CD14-positive monocyte (primary cell): ENCODE measurements around the gene NLGN1. TPM values are rescaled to one million over a fixed set of nuclear protein-coding genes. Genes with fewer than 3 reads are reported as not detected.
"Not testable (repeated sequence)": the region's sequence is repeated elsewhere in the genome, so short reads cannot be mapped to it uniquely, and the experiment has no call there.

Source experiments
- DNase-seq, 3 donors: peaks; one replicate each; pipeline ENCODE4 v3.0.0-alpha.2; 2011 to 2022
- H2AFZ ChIP-seq: 2 replicates; pipeline ENCODE4 v1.6.0; 2012; ENCODE audit warnings: mild to moderate bottlenecking, low read depth, low read length, inconsistent platforms; ENCODE audit not compliant: insufficient read depth, poor library complexity, severe bottlenecking
- H3K27ac ChIP-seq, 2 donors: 1 replicate in 1 of 2; 2 replicates in 1 of 2; pipeline ENCODE4 v1.5.1; 2012 to 2013; ENCODE audit warnings: low read length in 2 of 2, control low read depth in 1 of 2, inconsistent platforms in 1 of 2, low read depth in 1 of 2, mild to moderate bottlenecking in 1 of 2
- H3K27me3 ChIP-seq, 2 donors: one replicate each; pipeline versions ENCODE4 v1.6.0 to v1.6.1; 2011 to 2013; ENCODE audit warnings: low read length in 2 of 2; ENCODE audit not compliant: control insufficient read depth in 2 of 2, insufficient read depth in 2 of 2
- H3K36me3 ChIP-seq, 2 donors: replicated peaks in 1 of 2; 1 replicate in 1 of 2; 2 replicates in 1 of 2; pipeline versions ENCODE4 v1.5.1 to v1.6.1; 2012 to 2013; ENCODE audit warnings: low read length in 2 of 2, control low read depth in 1 of 2, inconsistent platforms in 1 of 2, mild to moderate bottlenecking in 1 of 2; ENCODE audit not compliant: insufficient read depth in 2 of 2, control insufficient read depth in 1 of 2
- H3K4me1 ChIP-seq, 2 donors: 1 replicate in 1 of 2; 2 replicates in 1 of 2; pipeline versions ENCODE4 v1.5.1 to v1.6.1; 2012 to 2013; ENCODE audit warnings: low read length in 2 of 2, control low read depth in 1 of 2, inconsistent platforms in 1 of 2, mild to moderate bottlenecking in 1 of 2, moderate library complexity in 1 of 2; ENCODE audit not compliant: insufficient read depth in 2 of 2, control insufficient read depth in 1 of 2
- H3K4me2 ChIP-seq: replicated peaks from 2 replicates; pipeline ENCODE3; 2012; ENCODE audit warnings: low read length, moderate library complexity, mild to moderate bottlenecking; ENCODE audit not compliant: poor library complexity, severe bottlenecking; ENCODE audit errors: extremely low read depth
- H3K4me3 ChIP-seq, 3 experiments: fragments of 200-600 bp in 1 of 3; sonication (generic) in 1 of 3; replicated peaks in 1 of 3; 1 replicate in 2 of 3; 2 replicates in 1 of 3; pipeline ENCODE4 v1.5.1; 2011 to 2013; ENCODE audit warnings: low read length in 3 of 3, mild to moderate bottlenecking in 3 of 3, control low read depth in 2 of 3, low read depth in 2 of 3, inconsistent platforms in 1 of 3, moderate library complexity in 1 of 3
- H3K79me2 ChIP-seq: 2 replicates; pipeline ENCODE4 v1.6.0; 2012; ENCODE audit warnings: mild to moderate bottlenecking, control low read depth, inconsistent platforms, low read length, moderate library complexity; ENCODE audit not compliant: insufficient read depth
- H3K9ac ChIP-seq: 2 replicates; pipeline ENCODE4 v1.6.0; 2017; ENCODE audit warnings: low read length, mild to moderate bottlenecking; ENCODE audit not compliant: insufficient read depth, poor library complexity, severe bottlenecking
- H3K9me3 ChIP-seq, 2 donors: replicated peaks in 1 of 2; 1 replicate in 1 of 2; 2 replicates in 1 of 2; pipeline versions ENCODE4 v1.5.1 to v1.6.1; 2012 to 2013; ENCODE audit warnings: low read length in 2 of 2, control low read depth in 1 of 2; ENCODE audit not compliant: control insufficient read depth in 1 of 2, insufficient read depth in 1 of 2
- H4K20me1 ChIP-seq: 2 replicates; pipeline ENCODE4 v1.6.0; 2012; ENCODE audit warnings: mild to moderate bottlenecking, low read length, control low read depth, moderate library complexity; ENCODE audit not compliant: insufficient read depth
- H3K27ac Mint-ChIP-seq, 7 donors: one replicate each; pipeline ENCODE4 v1.8.0; 2020; ENCODE audit warnings: mild to moderate bottlenecking in 7 of 7, mixed read lengths in 7 of 7, moderate library complexity in 6 of 7, inconsistent platforms in 2 of 7
- H3K27me3 Mint-ChIP-seq, 3 donors: one replicate each; pipeline ENCODE4 v1.8.0; 2021 to 2022; ENCODE audit warnings: low read depth in 3 of 3, mild to moderate bottlenecking in 3 of 3, mixed read lengths in 3 of 3, moderate library complexity in 3 of 3, inconsistent platforms in 1 of 3
- H3K36me3 Mint-ChIP-seq, 2 donors: one replicate each; pipeline ENCODE4 v1.8.0; 2020; ENCODE audit warnings: mixed read lengths in 2 of 2, inconsistent platforms in 1 of 2, mild to moderate bottlenecking in 1 of 2
- H3K4me1 Mint-ChIP-seq: one replicate; pipeline ENCODE4 v1.8.0; 2020; ENCODE audit warnings: mild to moderate bottlenecking, mixed read lengths
- H3K4me3 Mint-ChIP-seq, 2 donors: one replicate each; pipeline ENCODE4 v1.8.0; 2020; ENCODE audit warnings: mild to moderate bottlenecking in 2 of 2, mixed read lengths in 2 of 2, moderate library complexity in 1 of 2
- H3K9me3 Mint-ChIP-seq, 7 donors: one replicate each; pipeline ENCODE4 v1.8.0; 2020 to 2022; ENCODE audit warnings: mixed read lengths in 7 of 7, mild to moderate bottlenecking in 6 of 7, moderate library complexity in 6 of 7, inconsistent platforms in 2 of 7
- WGBS: methylation state at CpG from one replicate; pipeline ENCODE4 v1.1.5; 2013; ENCODE audit warnings: missing lambda C conversion rate; ENCODE audit not compliant: insufficient coverage; 5-methylcytosine and 5-hydroxymethylcytosine counted together
- intact Hi-C, 2 donors: fragments of 100-400 bp; cut with micrococcal nuclease; formaldehyde crosslinking; loops; one replicate each; pipeline versions ENCODE4 v1.15.0 to v1.15.1; 2023
- polyA plus RNA-seq, 3 donors: library from polyadenylated mRNA; depleted of rRNA in 1 of 3; unstranded in 2 of 3; stranded (reverse) in 1 of 3; fragments of 300-500 nt in 2 of 3; fragments of >200 nt in 1 of 3; fragmentation: Illumina TruSeq in 2 of 3; gene quantifications; 1 replicate in 2 of 3; 2 replicates in 1 of 3; pipeline ENCODE4 v1.2.3, GENCODE V29; 2012 to 2021
- TF ChIP-seq, protein P1 (sequence below): fragments of 200-600 bp; IDR thresholded peaks from one replicate; pipeline ENCODE4 v1.8.0; 2022; ENCODE audit warnings: antibody characterized with exemption, mild to moderate bottlenecking

Gene NLGN1
- polyA plus RNA-seq, 3 donors, result not detected

DNA sequence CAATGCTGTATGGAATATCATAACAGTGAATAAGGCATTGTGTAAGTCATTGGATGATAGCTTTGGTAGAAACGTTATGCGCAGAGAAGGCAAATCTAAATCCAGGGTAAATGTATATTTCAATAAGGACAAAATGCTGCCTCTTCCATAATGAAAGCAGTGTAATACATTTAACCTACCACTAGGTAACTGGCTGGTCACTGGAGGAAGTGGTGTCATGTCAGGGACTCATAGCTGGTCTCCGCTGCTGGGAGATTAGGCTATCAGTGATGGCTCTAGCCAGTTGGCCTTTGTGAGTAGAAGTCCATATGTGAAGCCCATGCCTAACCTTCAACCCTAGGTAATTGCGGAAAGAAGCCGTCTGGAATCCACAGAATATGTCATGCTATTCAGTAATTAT is 140.9 kb downstream of the NLGN1 start:
- Histone ChIP-seq H4K20me1 (no peaks in the 10 kb centered on the region), H3K9ac (no peak overlapping the region), H3K4me1 (no peaks in the 10 kb centered on the region), H3K36me3 (no peaks in the 10 kb centered on the region), H3K9me3 (no peaks in the 10 kb centered on the region), H2AFZ (no peak overlapping the region), H3K79me2 (no peaks in the 10 kb centered on the region), H3K4me2 (no peak overlapping the region), H3K4me3 (no peak overlapping the region), H3K27ac (no peak overlapping the region), H3K27me3 (no peaks in the 10 kb centered on the region)
- TF ChIP-seq, protein P1, sequence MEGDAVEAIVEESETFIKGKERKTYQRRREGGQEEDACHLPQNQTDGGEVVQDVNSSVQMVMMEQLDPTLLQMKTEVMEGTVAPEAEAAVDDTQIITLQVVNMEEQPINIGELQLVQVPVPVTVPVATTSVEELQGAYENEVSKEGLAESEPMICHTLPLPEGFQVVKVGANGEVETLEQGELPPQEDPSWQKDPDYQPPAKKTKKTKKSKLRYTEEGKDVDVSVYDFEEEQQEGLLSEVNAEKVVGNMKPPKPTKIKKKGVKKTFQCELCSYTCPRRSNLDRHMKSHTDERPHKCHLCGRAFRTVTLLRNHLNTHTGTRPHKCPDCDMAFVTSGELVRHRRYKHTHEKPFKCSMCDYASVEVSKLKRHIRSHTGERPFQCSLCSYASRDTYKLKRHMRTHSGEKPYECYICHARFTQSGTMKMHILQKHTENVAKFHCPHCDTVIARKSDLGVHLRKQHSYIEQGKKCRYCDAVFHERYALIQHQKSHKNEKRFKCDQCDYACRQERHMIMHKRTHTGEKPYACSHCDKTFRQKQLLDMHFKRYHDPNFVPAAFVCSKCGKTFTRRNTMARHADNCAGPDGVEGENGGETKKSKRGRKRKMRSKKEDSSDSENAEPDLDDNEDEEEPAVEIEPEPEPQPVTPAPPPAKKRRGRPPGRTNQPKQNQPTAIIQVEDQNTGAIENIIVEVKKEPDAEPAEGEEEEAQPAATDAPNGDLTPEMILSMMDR, result no peak
- H3K27me3 Mint-ChIP-seq, result peaks cover 0 to 2% (median 0%) of the 10 kb centered on the region in 3 donors
- H3K4me3 Mint-ChIP-seq, result no peak overlapping the region
- no peak for DNase-seq
- no peak overlapping the region for H3K27ac Mint-ChIP-seq
- no peaks in the 10 kb centered on the region for H3K4me1 Mint-ChIP-seq
- 100% methylated on average over 1 of the region's 5 CpGs for WGBS
- peaks cover 0 to 2% (median 0%) of the 10 kb centered on the region in 7 donors for H3K9me3 Mint-ChIP-seq
- no peaks in the 10 kb centered on the region for H3K36me3 Mint-ChIP-seq
- intact Hi-C loops, result no loop called here

DNA sequence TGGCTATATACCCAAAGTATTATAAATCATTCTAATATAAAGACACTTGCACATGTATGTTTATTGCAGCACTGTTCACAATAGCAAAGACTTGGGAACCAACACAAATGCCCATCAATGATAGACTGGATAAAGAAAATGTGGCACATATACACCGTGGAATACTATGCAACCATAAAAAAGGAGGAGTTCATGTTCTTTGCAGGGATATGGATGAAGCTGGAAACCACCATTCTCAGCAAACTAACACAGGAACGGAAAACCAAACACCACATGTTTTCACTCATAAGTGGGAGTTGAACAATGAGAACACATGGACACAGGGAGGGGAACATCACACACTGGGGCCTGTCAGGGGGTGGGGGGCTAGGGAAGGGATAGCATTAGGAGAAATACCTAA is 148.0 kb downstream of the NLGN1 start:
- H3K9ac ChIP-seq, H3K36me3 ChIP-seq, H3K4me3 ChIP-seq, H3K9me3 ChIP-seq, H2AFZ ChIP-seq, H3K27ac Mint-ChIP-seq, H3K36me3 Mint-ChIP-seq, intact Hi-C loops, H3K4me3 Mint-ChIP-seq, H3K4me1 ChIP-seq, H3K27me3 Mint-ChIP-seq, H3K27ac ChIP-seq, H3K27me3 ChIP-seq, DNase-seq, H3K79me2 ChIP-seq, H3K9me3 Mint-ChIP-seq, H4K20me1 ChIP-seq, H3K4me2 ChIP-seq, H3K4me1 Mint-ChIP-seq: not testable (repeated sequence)
- WGBS, result no CpG with 5 or more reads among the region's 2 CpGs
